ENCODE results near the gene GATA3. TPM values are rescaled to one million over a fixed set of nuclear protein-coding genes. Genes with fewer than 3 reads are reported as not detected.

Gene GATA3
- total and polyA plus RNA-seq, 2 of the 8 experiments (the other 6 are each of a cell fraction or from before 2014, with no cell fraction given) = 0.02 to 0.43 TPM

- H3K4me1 ChIP-seq (replicated peaks in 1 of 4; ENCODE audit: control insufficient read depth in 3 of 4, insufficient read depth in 4 of 4, low read length in 3 of 4) = peaks cover 21 to 29% (median 27%) of the 10 kb centered on the region in 4 experiments
- peaks cover 9% of the 10 kb centered on the region; the same call in 1 of the 2 replicates for H3K23me2 ChIP-seq (ENCODE audit: low read depth, low read length)
- peaks cover 2 to 3% of the 10 kb centered on the region in 2 experiments for H4K20me1 ChIP-seq (replicated peaks in 1 of 2; ENCODE audit: control insufficient read depth in 1 of 2, insufficient read depth in 2 of 2, low read length in 2 of 2)
- no peak overlapping the region for H2AFZ ChIP-seq (ENCODE audit: low read length)
- H3K27ac ChIP-seq (ENCODE audit: low read depth, low read length) = no peak overlapping the region
- no peaks in the 10 kb centered on the region for H3K36me3 ChIP-seq (ENCODE audit: control insufficient read depth in 2 of 4, insufficient read depth in 4 of 4, low read length in 3 of 4)
- H3K9ac ChIP-seq (replicated peaks in 1 of 4; ENCODE audit: extremely low read depth in 1 of 4, low read depth in 3 of 4, low read length in 3 of 4) = no peak overlapping the region
- ChIA-PET CTCF (ENCODE audit: partially characterized antibody) (interaction anchor here (0.9 kb wide), 1 partner anchor 11 kb away, joined by 5 read pairs; no protein-coding TSS in a partner anchor), POLR2A (ENCODE audit: partially characterized antibody) (interaction anchor here (0.6 to 2.6 kb wide), 3 partner anchors 10 to 267 kb away, joined by 3 to 10 read pairs (median 5); no protein-coding TSS in a partner anchor)
- DNase-seq (ENCODE audit: low read depth in 1 of 2, low spot score in 2 of 2) = no peak
- FAIRE-seq = peak; percentile 87
- H2BK5ac ChIP-seq (ENCODE audit: low read depth, low read length) = no peak overlapping the region
- no peak overlapping the region for H4K8ac ChIP-seq (ENCODE audit: extremely low read depth, insufficient read depth, low read length)
- H2BK15ac ChIP-seq (ENCODE audit: low read length) = no peak overlapping the region
- H2BK120ac ChIP-seq (replicated peaks; ENCODE audit: low read depth, low read length) = no peak overlapping the region
- peak overlapping the region in 1 of 4 experiments; percentile 48; a peak in 1 of 8 replicates for H3K4me3 ChIP-seq (ENCODE audit: extremely low read depth in 1 of 4, insufficient read depth in 2 of 4, low read depth in 3 of 4, low read length in 4 of 4)
- TF ChIP-seq BCL11A (IDR thresholded peaks at IDR 0.05; ENCODE audit: low read depth in 2 of 2, low read length in 2 of 2) (no peak), CBX5 (IDR thresholded peaks at IDR 0.05; ENCODE audit: low read depth, low read length) (no peak), SIX5 (IDR thresholded peaks at IDR 0.05; ENCODE audit: low read depth, low read length) (no peak), NANOG (IDR thresholded peaks at IDR 0.05; ENCODE audit: insufficient read depth, low read depth, low read length, poor library complexity, severe bottlenecking) (no peak), POLR2A (IDR thresholded peaks at IDR 0.05; ENCODE audit: control extremely low read depth in 1 of 2, low read depth in 2 of 2, low read length in 2 of 2) (no peak), TAF7 (optimal IDR thresholded peaks at IDR 0.05; ENCODE audit: borderline replicate concordance, low read depth, low read length) (no peak)
- TF ChIP-seq, protein P1, sequence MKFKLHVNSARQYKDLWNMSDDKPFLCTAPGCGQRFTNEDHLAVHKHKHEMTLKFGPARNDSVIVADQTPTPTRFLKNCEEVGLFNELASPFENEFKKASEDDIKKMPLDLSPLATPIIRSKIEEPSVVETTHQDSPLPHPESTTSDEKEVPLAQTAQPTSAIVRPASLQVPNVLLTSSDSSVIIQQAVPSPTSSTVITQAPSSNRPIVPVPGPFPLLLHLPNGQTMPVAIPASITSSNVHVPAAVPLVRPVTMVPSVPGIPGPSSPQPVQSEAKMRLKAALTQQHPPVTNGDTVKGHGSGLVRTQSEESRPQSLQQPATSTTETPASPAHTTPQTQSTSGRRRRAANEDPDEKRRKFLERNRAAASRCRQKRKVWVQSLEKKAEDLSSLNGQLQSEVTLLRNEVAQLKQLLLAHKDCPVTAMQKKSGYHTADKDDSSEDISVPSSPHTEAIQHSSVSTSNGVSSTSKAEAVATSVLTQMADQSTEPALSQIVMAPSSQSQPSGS (IDR thresholded peaks at IDR 0.05; ENCODE audit: low read length) = no peak
- H3K27me3 ChIP-seq (replicated peaks in 1 of 4; ENCODE audit: control insufficient read depth in 3 of 4, extremely low read depth in 1 of 4, insufficient read depth in 3 of 4, low read length in 3 of 4) = peaks cover 22 to 63% (median 51%) of the 10 kb centered on the region in 4 experiments
- no peak overlapping the region for H4K5ac ChIP-seq (ENCODE audit: insufficient read length, low read depth, low read length)
- no peak overlapping the region for H3K14ac ChIP-seq (ENCODE audit: insufficient read length)
- no peak overlapping the region for H2BK12ac ChIP-seq (ENCODE audit: low read depth, low read length)
- no peak overlapping the region for H2BK20ac ChIP-seq (ENCODE audit: low read length)
- no peak overlapping the region for H3K23ac ChIP-seq (ENCODE audit: insufficient read length)
- WGBS, 2 experiments (ENCODE audit: extremely low coverage in 1 of 2, insufficient coverage in 1 of 2, insufficient read length in 1 of 2, insufficient replicate concordance in 2 of 2, low coverage in 1 of 2, low lambda C conversion rate in 2 of 2, missing lambda C conversion rate in 1 of 2) = 7% methylated on average over 5 of the region's 5 CpGs; no CpG with 5 or more reads in 1 of the 2 experiments
- no peak overlapping the region for H2AK5ac ChIP-seq (ENCODE audit: low read depth, low read length)
- H3K4ac ChIP-seq (replicated peaks; ENCODE audit: insufficient read length, low read depth, low read length) = no peak overlapping the region
- no peaks in the 10 kb centered on the region for H3K79me1 ChIP-seq (ENCODE audit: low read depth, low read length)
- no peak overlapping the region for H3K56ac ChIP-seq (replicated peaks; ENCODE audit: insufficient read length, low read depth, low read length)
- peak overlapping the region; percentile 72 to 84; a peak in 2 of 4 replicates for H3K4me2 ChIP-seq (ENCODE audit: insufficient read depth in 1 of 2, low read depth in 2 of 2, low read length in 2 of 2)
- no peaks in the 10 kb centered on the region for H3K79me2 ChIP-seq (ENCODE audit: control insufficient read depth in 1 of 2, insufficient read depth in 2 of 2, low read length in 2 of 2)
- H4K91ac ChIP-seq (replicated peaks; ENCODE audit: insufficient read length, low read length) = no peak overlapping the region
- H3K18ac ChIP-seq (ENCODE audit: extremely low read depth, low read length) = no peak overlapping the region
- H3K9me3 ChIP-seq (ENCODE audit: insufficient read depth in 2 of 2, low read depth in 1 of 2, low read length in 1 of 2) = no peaks in the 10 kb centered on the region
Measured at GRCh38 chr10:8064436-8064835, 9.9 kb downstream of the GATA3 start.

Measured in H1 (cell line).